GM12874 (cell line): ENCODE results near the gene TBC1D5.

Experiments
- TF ChIP-seq, protein P1 (sequence below): IDR thresholded peaks from 2 replicates; pipeline ENCODE4 v1.5.1; 2011; ENCODE audit warnings: low read depth, mild to moderate bottlenecking, control low read depth, low read length, moderate library complexity; ENCODE audit not compliant: insufficient read depth

TBC1D5 gene

DNA sequence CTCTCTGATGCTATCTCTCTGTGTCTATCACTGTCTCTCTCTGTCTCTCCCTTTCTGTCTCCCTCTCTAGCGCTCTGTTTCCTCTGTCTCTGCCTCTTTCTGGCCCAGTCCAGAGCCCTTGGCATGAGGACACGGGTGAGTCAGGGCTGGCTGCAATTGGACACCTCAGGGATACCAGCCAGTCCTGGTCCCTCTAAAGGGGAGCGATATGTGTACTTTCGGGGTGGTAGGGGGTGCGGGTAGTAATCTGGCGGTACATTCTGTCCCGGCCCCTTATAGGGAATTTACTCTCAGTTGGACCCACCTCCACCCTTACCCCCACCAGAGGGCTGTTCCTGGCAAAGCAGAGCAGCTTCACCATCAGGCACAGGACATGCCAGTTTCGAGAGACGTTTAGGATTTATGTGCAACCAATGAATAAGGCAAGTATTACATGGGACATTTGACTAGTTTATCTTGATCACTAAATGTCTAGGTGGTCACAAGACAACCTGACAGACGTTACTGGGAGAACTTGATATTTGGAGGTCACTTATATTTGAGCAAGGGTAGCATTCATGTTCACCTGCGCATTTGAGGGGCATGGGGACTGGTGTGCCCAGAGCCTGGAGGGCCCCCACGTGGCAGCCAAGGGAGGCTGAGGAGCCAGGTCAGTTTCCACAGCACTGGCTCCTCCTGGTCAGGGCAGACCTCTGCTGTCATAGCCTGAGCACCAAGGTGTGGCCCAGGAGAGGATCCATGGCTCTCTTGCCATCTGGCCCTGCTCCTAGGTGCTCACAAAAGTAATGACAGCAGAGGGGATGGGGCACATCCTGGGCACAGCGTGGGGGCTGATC is 601.5 kb downstream of the TBC1D5 start:
- TF ChIP-seq, protein P1, sequence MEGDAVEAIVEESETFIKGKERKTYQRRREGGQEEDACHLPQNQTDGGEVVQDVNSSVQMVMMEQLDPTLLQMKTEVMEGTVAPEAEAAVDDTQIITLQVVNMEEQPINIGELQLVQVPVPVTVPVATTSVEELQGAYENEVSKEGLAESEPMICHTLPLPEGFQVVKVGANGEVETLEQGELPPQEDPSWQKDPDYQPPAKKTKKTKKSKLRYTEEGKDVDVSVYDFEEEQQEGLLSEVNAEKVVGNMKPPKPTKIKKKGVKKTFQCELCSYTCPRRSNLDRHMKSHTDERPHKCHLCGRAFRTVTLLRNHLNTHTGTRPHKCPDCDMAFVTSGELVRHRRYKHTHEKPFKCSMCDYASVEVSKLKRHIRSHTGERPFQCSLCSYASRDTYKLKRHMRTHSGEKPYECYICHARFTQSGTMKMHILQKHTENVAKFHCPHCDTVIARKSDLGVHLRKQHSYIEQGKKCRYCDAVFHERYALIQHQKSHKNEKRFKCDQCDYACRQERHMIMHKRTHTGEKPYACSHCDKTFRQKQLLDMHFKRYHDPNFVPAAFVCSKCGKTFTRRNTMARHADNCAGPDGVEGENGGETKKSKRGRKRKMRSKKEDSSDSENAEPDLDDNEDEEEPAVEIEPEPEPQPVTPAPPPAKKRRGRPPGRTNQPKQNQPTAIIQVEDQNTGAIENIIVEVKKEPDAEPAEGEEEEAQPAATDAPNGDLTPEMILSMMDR: no peak

DNA sequence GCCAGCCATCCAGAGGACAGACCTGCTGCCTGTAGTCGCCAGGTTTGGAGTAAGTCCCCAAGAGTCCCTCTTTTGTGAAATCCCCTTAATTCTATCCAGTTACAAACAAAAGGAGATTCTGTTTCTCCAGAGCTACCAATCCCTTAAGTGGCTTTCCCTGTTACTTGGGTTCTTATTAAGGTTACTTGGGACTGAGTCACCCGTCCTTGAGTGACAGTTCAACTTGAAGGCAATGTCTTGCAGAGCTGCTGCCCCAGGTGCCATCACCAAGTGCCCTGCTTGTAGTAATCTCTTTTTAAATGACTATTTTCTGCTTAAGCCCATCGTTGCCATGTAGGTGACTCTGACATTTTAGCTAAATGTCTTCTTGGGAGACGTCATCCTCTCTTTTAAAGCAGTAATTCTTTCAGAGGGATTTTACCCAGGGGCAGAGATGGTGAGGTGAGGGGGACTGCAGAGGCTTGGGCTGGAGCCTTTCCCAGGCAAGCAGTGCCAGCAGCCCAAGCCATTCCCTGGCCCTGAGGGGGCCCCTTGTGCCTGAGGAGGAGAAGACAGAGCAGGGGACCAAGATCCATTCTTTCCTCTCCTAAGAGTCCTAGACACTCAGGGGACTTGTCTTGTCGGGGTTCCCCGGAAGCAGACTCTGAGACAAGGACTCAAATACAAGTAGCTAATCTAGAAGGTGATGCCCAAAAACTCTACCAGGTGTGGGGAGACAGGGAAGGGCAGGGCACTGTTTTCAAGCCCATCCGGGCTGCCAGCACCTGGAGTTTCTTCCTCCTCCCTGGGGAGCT is 604.0 kb downstream of the TBC1D5 start:
- TF ChIP-seq, protein P1: no peak

DNA sequence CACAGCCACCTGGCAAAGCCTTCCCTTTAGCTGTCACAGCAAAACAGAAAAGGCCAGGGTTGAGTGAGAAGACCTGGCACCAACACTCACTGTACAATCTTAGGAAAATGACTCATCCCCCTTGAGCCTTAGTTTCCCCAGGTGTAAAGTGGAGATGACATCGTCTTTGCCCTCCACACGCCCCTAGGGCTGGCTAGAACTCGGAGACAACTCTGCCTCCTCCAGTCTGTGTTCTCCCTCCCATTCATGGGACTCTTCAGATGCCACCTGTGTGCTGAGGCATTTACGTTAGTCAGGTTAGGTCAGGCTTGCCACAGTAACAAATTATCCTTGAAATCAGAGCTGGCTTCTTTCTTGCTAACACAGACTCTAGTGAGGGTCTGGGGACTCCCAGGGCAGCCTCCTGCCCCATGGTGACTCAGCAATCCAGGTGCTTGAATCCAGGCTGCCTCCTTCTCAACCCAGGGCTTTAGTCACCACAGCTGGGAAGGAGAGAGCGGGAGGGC is 605.1 kb downstream of the TBC1D5 start:
- TF ChIP-seq, protein P1: no peak

DNA sequence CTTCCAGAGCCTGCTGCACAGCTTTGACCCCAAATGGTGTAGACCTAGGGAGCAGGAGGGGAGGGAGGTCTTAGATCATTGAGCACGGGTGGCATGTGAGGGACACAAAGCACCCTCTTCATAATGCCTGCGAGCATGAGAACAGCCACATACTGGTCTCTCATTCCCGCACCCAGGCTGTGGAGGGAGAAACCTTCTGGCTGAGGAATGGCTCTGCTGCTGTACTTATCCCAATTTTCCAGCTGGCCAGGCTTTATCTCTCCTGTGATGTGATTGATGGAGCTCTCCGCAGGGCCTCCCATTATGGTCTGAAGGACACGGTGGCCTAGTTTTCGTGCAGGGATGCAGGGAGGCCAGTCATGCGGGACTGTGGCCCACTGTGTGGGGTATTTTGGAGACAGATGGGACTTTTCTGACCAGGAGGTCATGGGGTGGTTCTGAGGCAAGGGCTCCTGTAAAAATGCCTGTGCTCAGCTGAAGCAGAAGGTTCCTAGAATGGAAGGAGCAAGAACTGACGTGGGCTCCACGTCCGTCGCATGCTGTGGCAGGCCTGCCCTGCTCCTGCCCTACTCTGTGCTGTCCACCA is 606.2 kb downstream of the TBC1D5 start:
- TF ChIP-seq, protein P1: no peak

DNA sequence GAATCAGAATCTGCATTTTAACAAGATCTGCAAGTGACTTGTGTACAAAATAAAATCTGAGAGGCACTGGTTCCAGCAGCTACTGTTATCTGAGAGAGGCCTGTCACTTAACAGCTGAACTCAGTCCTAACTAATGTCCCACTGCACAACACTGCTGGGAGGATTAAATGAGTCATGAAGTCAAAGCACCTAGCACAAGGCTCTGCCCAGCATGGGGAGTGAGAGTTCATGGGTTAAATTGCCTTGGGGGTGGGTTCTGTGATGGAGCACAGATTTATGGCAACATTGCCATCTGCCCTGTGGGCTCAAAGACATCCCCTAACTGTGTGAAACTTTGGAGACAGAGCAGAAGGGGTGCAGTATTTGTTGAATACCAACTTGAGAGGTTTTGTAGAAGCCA is 606.7 kb downstream of the TBC1D5 start:
- TF ChIP-seq, protein P1: no peak

DNA sequence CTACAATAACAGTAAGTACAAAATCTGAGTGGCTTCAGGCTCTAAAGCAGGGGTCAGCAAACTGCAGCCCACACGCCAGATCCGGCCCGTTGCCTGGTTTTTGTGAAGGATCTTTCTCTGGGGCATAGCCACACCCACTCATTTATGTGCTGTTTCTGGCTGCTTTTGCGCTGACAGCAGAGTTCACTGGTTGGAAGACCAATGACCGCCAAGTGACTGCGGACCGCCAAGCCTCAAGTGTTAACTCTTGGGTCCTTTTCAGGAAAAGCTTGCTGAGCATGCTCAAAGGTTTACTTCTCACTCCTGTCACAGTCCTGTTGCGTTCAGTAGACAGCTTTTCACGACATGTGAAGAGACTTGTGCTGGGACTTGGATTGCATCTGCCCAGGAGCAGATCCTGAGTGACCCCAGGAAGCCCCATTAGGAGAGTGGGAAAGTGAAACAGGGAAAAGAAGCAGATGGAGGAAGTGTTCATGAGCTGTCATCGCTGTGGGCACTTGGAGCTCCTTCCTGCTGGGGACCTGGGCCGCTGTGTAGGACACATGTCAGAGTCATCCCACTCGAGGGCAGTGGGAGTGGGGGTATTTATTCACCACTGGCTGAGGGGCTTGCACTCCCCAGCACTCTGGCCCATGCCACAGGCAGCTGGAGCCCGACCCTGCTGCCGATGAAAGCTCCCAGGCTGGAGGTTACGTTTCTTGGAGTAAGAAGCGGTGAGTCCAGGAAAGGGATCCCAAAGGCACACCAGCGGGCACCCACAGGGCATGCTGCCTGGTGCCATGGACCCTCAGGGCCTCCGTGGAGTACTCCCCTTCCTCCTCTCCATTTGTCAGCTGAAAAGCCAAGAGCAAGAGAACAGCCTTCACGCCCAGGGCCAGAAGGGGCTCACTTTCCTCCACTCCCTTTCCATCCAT is 608.5 kb downstream of the TBC1D5 start:
- TF ChIP-seq, protein P1: no peak
